Stimulated activated memory B cell treated with anti-CD40 and anti-IgM and Interleukin-4, amounts not matched to agents 10 μg/mL and 1 μg/mL and 100 μg/mL, for 72 hours (primary cell): Measurements from ENCODE around the gene NOLC1.

ENCODE experiments used
- ATAC-seq: fragments of 150-1000 bp; cut with Tn5 transposase; 2 replicates; pipeline ENCODE4 v1.10.0; 2021
- H3K27ac Mint-ChIP-seq: one replicate; pipeline ENCODE4 v1.8.0; 2022; ENCODE audit warnings: mild to moderate bottlenecking, mixed read lengths
- H3K27me3 Mint-ChIP-seq: one replicate; pipeline ENCODE4 v1.8.0; 2022; ENCODE audit warnings: mixed read lengths
- H3K36me3 Mint-ChIP-seq: one replicate; pipeline ENCODE4 v1.8.0; 2022; ENCODE audit warnings: mixed read lengths
- H3K4me1 Mint-ChIP-seq: one replicate; pipeline ENCODE4 v1.8.0; 2022; ENCODE audit warnings: mixed read lengths
- H3K4me3 Mint-ChIP-seq: one replicate; pipeline ENCODE4 v1.8.0; 2022; ENCODE audit warnings: mild to moderate bottlenecking, moderate library complexity, mixed read lengths
- H3K9me3 Mint-ChIP-seq: one replicate; pipeline ENCODE4 v1.8.0; 2022; ENCODE audit warnings: mixed read lengths

The NOLC1 gene

DNA sequence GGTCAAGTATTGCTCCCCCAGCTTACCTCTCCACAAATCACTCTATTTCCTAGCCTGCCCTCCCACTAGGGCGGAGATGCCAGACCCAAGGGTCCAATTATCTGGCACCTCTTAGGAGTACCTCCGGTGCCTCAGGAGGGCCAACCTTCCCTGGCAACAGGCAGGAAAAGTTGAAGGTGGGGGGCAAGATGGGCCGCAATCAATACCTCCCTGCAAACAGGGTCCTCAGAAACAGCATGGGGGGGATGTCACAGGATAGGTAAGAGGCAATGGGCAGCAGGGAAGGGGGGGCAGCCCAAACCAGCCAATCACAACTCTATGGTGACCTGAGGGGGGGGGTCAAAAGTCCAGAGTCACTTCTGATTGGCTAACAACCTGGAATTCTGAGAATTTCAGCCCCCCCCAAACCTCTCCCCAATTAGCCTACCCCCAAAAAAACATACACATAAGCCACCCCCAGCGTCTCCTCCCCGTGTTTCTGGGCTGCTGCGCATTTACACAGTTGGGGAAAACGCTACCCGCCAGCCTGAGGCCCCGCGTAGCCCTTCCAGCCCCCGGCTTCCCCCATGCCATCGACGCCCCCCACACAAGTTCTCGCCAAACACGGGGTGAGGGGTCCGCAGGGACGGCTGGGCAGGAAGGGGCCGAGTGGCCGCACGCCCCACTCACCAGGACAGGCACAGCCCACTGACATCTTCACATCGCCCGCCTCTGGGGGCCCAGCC is 32.6 kb upstream of the NOLC1 start:
- Mint-ChIP-seq H3K4me1 (peaks cover 59% of the 10 kb centered on the region), H3K4me3 (peak overlapping the region; percentile 96), H3K9me3 (no peaks in the 10 kb centered on the region), H3K27ac (peak overlapping the region; percentile 81), H3K36me3 (no peaks in the 10 kb centered on the region), H3K27me3 (no peaks in the 10 kb centered on the region)
- ATAC-seq: peak; percentile 56

DNA sequence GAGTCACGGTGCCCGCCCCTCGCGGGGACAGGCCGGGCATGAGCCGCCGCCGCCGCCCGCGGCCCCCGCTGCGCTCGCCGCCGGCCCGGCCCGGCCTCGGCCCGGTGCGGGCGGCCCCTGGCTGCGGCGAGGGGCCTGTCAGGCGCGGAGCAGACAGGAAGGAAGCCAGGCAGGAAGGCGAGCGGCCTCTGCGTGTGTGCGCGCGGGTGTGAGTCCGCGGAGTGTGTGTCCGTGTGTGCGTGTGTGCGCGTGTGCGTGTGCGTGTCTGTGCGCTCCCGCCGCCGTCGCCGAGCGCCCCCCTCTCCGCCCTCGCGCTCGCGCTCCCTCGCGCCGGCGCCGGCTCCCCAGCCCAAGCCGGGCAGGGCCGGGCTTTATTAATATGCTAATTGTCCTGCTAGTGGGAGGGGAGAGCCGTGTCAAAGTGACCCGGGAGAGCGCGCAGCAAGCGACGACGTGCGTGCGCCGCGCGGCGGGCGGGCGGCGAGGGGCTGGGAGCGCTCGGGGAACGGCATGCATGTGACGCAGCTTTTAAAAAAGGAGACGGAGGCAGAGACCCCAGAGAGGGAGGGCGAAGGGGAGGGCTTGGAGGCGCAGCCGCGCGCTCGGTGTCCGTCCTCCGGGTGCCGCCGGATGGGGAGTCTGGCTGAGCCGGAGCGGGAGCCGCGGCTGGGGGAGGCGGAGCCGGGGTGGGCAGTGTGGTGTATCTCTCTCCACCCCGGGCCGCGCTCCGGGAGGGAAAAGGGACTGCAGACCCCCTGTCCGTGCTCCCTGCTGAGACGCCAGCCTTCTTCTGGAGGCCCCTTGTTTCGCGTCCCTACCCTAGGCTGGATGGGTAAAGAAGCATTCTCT is 31.8 kb upstream of the NOLC1 start, which contains the start of gene LDB1:
Gene LDB1 (minus strand): TSS at position 227 of the 849 bp plus-strand sequence. CDS start 258 bp downstream, outside the sequence.
- H3K36me3 Mint-ChIP-seq: no peaks in the 10 kb centered on the region
- no peaks in the 10 kb centered on the region for H3K27me3 Mint-ChIP-seq
- H3K9me3 Mint-ChIP-seq: no peaks in the 10 kb centered on the region
- H3K4me1 Mint-ChIP-seq: peaks cover 54% of the 10 kb centered on the region
- peak within 1 kb of the TSS; percentile 81 for H3K27ac Mint-ChIP-seq
- H3K4me3 Mint-ChIP-seq: peak within 1 kb of the TSS; percentile 96
- ATAC-seq: peak; percentile 85

DNA sequence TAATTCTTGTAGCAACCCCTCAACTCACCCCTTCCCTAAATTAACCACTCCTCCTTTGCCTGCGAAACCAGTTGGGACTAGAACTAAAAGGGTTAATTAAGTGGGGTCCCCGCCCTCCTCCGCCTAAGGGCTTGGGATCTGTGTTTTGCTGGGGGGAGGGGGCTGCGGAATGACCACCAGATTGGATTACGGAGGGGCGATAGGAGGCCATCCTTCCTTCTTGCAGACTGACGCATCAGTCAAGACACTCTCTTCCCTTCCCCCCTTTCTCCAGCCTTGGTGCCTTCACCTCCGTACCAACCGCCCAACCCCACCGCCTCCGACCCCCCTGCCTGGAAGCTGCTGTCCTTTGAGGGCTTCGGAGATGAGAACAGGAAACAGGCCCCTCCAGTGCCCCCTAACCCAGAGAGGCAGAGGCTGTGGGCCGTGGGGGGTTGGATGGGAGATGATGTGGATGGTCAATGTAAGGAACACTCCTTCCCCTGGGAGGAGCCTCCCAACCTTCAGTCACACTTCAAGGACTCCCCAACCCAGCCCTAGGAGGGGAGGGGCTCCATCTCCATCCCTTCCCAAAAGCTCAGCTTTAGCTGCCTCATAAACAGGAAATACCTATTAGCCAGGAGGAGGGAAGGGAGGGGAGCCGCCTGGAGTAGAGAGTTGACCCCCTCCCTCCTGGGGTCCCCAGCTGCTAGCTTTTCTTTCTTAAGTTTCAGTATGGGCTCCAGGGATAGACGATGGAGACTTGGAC is 31.0 kb upstream of the NOLC1 start:
- Mint-ChIP-seq H3K9me3 (no peaks in the 10 kb centered on the region), H3K4me3 (peak overlapping the region; percentile 96), H3K36me3 (no peaks in the 10 kb centered on the region), H3K27me3 (no peaks in the 10 kb centered on the region), H3K27ac (peak overlapping the region; percentile 81), H3K4me1 (peaks cover 46% of the 10 kb centered on the region)
- ATAC-seq: no peak

DNA sequence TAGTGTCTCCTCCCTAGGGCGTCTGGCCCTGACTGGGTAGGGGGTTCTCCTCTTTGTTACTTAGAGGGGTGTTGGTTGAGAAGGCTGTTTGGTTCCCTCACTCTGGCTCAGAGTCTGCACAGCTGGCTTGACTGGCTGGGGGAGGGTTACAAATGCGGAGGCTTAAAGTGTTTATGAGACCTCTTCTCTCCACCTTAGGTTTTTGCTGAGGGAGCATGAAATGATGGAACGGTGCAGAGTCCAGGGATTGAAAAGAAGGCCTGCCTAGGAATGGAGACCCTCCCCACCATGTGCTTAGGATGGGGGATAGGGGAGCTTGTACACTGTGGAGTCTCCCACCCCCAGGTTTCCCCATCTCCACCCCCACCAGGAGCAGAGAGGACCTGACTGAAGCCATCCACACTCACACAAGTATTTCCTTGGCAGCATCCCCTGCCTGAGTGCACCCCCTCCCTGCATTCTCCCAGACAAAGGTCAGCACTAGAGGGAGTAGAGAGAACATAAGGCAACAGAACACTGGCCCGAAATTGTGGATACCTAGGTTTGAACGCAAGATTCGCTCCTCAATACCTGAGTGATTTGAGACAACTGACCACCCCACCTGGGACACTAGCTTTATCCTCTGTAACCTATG is 30.3 kb upstream of the NOLC1 start:
- H3K9me3 Mint-ChIP-seq: no peaks in the 10 kb centered on the region
- H3K27me3 Mint-ChIP-seq: no peaks in the 10 kb centered on the region
- no peak for ATAC-seq
- no peaks in the 10 kb centered on the region for H3K36me3 Mint-ChIP-seq
- H3K4me3 Mint-ChIP-seq: peak overlapping the region; percentile 96
- peaks cover 39% of the 10 kb centered on the region for H3K4me1 Mint-ChIP-seq
- H3K27ac Mint-ChIP-seq: peak overlapping the region; percentile 81

DNA sequence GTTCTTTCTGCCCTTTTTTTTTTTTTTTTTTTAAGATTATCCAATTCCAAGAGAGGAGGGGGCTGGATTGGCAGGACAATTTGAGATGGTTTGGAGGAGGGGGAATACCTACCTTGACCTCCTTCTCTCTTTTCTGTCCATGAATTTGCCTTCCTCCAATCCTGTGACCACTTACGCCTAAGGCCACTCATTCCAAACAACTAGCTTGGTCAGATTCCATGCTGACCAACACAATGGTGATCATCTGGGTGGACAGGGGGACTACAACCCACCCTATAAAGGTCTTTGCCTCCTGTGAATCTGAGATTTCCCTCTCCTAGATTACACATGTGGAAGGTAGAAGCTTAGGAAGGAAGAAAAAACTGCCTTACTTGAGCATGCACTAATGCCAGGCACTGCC is 29.7 kb upstream of the NOLC1 start:
- H3K9me3 Mint-ChIP-seq: no peaks in the 10 kb centered on the region
- no peaks in the 10 kb centered on the region for H3K27me3 Mint-ChIP-seq
- H3K27ac Mint-ChIP-seq: no peak overlapping the region
- no peaks in the 10 kb centered on the region for H3K36me3 Mint-ChIP-seq
- ATAC-seq: no peak
- H3K4me1 Mint-ChIP-seq: peaks cover 34% of the 10 kb centered on the region
- no peak overlapping the region for H3K4me3 Mint-ChIP-seq

DNA sequence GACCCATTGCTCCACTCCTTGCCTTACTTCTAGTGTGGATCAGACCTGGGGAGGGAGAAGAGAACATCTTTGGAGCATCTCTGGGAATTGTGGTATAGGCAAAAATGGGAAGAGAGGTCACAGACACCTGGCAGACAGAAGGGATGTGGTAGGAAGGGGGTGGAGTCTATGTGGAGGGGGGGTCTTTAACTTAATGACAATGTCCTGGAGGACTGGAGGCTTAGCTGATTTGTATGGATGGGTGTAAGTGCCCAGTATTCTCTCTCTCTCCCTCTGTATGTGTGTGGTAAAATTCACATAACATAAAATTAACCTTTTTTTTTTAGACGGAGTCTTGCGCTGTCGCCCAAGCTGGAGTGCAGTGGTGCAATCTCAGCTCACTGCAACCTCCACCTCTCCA is 29.0 kb upstream of the NOLC1 start:
- H3K36me3 Mint-ChIP-seq: no peaks in the 10 kb centered on the region
- no peaks in the 10 kb centered on the region for H3K9me3 Mint-ChIP-seq
- no peak overlapping the region for H3K4me3 Mint-ChIP-seq
- no peak overlapping the region for H3K27ac Mint-ChIP-seq
- H3K4me1 Mint-ChIP-seq: peaks cover 26% of the 10 kb centered on the region
- no peak for ATAC-seq
- no peaks in the 10 kb centered on the region for H3K27me3 Mint-ChIP-seq

DNA sequence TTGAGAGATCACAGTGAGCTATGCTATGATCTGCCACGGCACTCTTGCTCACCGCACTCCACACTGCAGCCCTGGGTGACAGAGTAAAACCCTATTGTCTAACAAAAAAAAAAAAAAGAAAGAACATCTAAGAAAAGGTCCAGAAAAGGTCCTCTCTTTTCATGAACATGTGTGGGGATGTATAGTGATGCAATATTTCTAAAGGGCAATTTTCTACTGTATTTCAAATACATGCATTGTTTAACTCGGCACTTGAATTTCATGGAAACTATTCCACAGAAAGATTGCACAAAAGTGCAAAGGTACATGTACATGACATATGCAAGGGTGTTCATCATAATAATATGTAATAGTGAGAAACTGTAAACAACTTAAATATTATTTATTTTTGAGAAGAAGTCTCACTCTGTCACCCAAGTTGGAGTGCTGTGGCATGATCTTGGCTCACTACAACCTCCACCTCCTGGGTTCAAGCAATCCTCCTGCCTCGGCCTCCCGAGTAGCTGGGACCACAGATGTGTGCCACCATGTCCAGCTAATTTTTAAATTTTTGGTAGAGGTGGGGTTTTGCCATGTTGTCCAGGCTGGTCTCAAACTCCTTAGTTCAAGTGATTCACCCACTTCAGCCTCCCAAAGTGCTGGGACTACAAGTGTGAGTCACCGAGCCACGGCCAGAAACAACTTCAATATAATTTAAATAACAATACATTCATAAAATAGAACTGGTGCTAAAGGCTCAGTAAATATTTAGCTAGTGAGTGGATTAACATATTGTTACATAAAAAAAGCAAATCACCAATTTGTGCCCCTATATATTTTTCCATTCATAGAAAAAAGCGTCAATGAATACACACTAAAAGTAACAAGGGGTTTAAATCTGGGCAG is 20.7 kb upstream of the NOLC1 start:
- ATAC-seq: no peak
- H3K4me1 Mint-ChIP-seq: peaks cover 33% of the 10 kb centered on the region
- no peaks in the 10 kb centered on the region for H3K9me3 Mint-ChIP-seq
- peaks cover 8% of the 10 kb centered on the region for H3K36me3 Mint-ChIP-seq
- peak overlapping the region; percentile 95 for H3K27ac Mint-ChIP-seq
- no peak overlapping the region for H3K4me3 Mint-ChIP-seq
- H3K27me3 Mint-ChIP-seq: no peaks in the 10 kb centered on the region

DNA sequence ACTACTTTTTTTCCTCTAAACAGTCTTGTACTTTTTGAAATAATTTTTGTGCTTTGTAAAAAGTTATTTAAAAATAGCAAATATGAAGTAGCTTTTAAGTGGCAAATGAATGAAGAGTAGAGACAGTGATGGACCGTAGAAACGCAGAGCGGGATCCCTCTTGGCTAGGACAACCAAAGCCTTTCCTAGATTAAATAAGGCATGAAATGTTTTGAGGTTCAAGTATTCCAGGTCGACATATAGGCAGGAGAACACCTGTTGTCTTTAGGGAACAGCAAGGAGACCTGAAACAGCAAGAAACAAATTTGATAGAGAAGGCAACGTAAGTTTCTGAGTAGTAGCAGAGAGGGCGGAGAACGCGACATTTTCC is 20.0 kb upstream of the NOLC1 start:
- H3K4me1 Mint-ChIP-seq: peaks cover 33% of the 10 kb centered on the region
- H3K27ac Mint-ChIP-seq: peak overlapping the region; percentile 95
- H3K9me3 Mint-ChIP-seq: no peaks in the 10 kb centered on the region
- ATAC-seq: no peak
- H3K36me3 Mint-ChIP-seq: peaks cover 8% of the 10 kb centered on the region
- no peaks in the 10 kb centered on the region for H3K27me3 Mint-ChIP-seq
- peak overlapping the region; percentile 91 for H3K4me3 Mint-ChIP-seq

DNA sequence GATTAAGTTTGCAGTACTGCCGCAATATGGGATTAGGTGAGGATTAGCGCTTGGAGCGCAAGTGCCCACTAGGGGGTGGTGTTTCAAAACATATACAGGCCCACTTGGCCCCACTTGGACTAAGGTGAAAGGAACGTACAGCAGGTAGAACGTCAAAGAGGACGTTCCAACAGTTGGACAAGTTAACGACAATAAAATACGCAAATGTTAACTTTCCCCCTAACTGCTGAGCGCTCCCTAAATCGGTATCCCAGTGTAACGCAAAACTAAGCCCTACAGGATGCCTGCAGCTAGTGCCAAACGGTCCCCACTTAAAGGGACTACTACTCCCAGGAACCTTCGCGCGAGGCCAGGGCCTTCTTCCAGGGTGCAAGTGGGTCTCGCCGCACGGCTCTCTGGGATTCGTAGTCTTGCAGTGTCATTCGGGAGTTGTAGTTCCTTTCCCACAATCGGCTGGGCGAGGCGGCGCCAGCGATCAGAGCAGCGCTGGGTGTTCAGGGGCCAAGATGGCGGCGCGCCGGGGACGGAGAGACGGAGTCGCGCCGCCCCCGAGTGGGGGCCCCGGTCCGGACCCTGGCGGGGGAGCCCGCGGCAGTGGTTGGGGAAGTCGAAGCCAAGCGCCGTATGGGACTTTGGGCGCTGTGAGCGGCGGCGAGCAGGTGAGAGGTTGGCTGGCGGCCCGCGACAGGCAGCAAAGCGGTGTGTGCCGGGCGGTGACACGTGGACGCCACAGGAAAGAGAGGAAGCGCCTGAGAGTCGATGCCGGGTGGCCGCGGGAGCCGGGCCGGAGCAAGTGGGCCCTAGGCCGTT is 19.4 kb upstream of the NOLC1 start, which contains the start of gene PPRC1:
Gene PPRC1 (plus strand): TSS at position 478 of the 810 bp plus-strand sequence. CDS start 29 bp downstream, at position 507.
- Mint-ChIP-seq H3K36me3 (peaks cover 8% of the 10 kb centered on the region), H3K4me3 (peak within 1 kb of the TSS; percentile 91), H3K27me3 (no peaks in the 10 kb centered on the region), H3K9me3 (no peaks in the 10 kb centered on the region), H3K27ac (peak within 1 kb of the TSS; percentile 95), H3K4me1 (peaks cover 33% of the 10 kb centered on the region)
- ATAC-seq: peak; percentile 98

DNA sequence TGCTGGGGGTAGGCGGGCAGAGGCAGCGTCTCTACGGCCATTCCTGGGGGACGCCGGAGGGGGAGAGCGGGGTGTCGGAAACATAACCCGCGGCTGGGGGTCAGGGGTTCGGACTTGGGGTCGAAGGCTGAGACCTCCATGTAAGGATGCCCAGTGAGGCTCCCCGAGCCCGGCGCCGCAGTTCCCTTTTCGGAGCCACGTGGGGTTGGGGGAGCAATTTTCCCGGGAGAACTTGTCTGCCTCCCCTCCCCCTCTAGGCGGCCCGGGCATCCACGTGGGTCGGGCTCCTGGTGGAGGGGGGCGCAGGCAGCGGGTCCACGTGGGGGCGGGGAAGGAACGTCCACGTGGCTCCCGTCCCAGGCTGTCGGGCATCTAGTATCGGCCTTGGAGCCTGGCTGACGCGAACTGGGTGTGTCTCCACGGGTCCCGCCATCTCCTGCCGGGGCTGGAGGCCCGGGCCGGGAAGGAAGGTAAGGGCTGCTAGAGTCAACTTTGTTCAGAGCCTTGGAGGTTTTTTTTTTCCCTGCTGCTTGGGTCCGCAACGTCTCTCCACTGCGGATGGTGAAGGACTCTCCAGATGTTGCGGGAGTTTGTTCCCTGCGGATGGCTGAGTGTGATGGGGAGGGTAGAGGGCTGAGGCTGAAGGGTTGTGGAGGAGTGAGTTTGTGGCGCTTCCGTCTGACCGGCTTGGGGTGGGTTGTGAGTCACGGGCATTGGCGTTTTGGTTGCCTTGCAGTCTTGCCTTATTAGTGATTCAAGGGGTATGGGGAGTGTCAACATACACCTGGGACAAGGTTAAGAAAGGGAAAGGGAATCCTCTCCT is 18.6 kb upstream of the NOLC1 start:
- peak; percentile 51 for ATAC-seq
- Mint-ChIP-seq H3K4me3 (peak overlapping the region; percentile 91), H3K27me3 (no peaks in the 10 kb centered on the region), H3K9me3 (no peaks in the 10 kb centered on the region), H3K36me3 (peaks cover 8% of the 10 kb centered on the region), H3K4me1 (peaks cover 33% of the 10 kb centered on the region), H3K27ac (peak overlapping the region; percentile 95)

DNA sequence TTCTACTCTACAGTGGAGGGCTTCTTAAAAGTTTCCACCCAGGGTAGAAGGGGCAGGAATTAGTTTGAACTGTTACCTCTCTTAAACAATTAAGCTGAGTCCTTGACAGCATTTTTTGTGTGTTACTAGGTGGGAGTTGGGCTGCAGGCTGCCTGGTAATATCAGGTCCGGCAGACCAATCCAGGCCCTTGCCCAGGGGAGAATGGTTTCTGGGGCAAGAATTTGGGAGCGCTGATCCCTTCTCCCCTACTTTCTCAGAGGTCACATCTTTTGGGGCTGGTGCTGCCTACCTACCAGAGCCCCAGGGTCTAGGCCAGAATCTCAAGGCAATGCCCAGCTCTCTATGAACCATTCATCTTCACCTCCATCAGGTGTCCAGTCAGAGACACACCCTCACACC is 17.8 kb upstream of the NOLC1 start:
- Mint-ChIP-seq H3K9me3 (no peaks in the 10 kb centered on the region), H3K27me3 (no peaks in the 10 kb centered on the region), H3K36me3 (peaks cover 15% of the 10 kb centered on the region), H3K4me3 (peak overlapping the region; percentile 91), H3K4me1 (peaks cover 38% of the 10 kb centered on the region), H3K27ac (peak overlapping the region; percentile 95)
- no peak for ATAC-seq

DNA sequence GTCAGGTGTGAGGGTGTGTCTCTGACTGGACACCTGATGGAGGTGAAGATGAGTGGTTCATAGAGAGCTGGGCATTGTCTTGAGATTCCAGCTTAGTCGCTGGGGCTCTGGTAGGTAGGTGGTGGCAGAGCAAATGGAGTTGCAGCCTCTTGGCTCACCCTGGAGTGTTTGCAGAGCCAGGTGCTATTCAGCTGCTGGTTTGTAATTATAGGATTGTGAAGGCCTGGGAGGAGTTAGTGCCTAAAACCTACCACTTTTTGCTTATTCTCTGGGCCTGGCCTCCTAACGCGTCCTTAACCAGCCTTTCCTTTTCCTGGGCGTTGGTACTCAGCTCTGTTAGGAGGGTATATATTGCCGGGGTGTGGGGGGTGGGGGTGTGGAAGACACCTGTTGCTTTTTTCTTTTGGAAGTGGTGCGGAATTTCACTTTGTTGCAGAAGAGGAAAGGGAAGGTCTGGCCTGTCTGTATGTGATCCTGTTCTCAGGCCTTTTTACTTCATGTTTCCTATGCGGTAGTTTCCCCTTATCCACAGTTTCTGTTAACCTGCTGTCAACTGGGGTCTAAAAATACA is 16.1 kb upstream of the NOLC1 start:
- Mint-ChIP-seq H3K4me1 (peaks cover 44% of the 10 kb centered on the region), H3K27ac (peak overlapping the region; percentile 1), H3K27me3 (no peaks in the 10 kb centered on the region), H3K9me3 (no peaks in the 10 kb centered on the region), H3K4me3 (no peak overlapping the region), H3K36me3 (peaks cover 32% of the 10 kb centered on the region)
- no peak for ATAC-seq
